Panc1 (cell line): Measurements from ENCODE around the gene RPRD1B. TPM values are rescaled to one million over a fixed set of nuclear protein-coding genes. Genes with fewer than 3 reads are reported as not detected.

Source experiments
- ATAC-seq: fragments of 200-7000 bp; cut with Tn5 transposase; 2 replicates; pipeline ENCODE4 v1.9.1; 2020; ENCODE audit warnings: mild to moderate bottlenecking, moderate library complexity
- BruUV-seq: library from RNA; stranded (reverse); fragments of 400-500 nt; replicated peaks from 2 replicates; lab custom pipeline; 2021; lab: Mats Ljungman, UMichigan
- CTCF ChIA-PET: fragments of 300-600 bp; sonication (Branson Sonifier 250); formaldehyde crosslinking; loops from one replicate; lab custom pipeline; 2022; ENCODE audit warnings: antibody characterized with exemption; lab: Charles Lee
- POLR2A ChIA-PET: fragments of 300-600 bp; sonication (Branson Sonifier 250); formaldehyde crosslinking; loops from one replicate; lab custom pipeline; 2022; ENCODE audit warnings: antibody characterized with exemption; lab: Charles Lee
- DNase-seq: peaks from one replicate; pipeline ENCODE4 v3.0.0-alpha.2; 2010; ENCODE audit warnings: low read depth, low spot score
- H3K27ac ChIP-seq: 2 replicates; pipeline ENCODE4 v1.5.1; 2011; ENCODE audit warnings: mild to moderate bottlenecking, low read length, inconsistent platforms
- H3K27me3 ChIP-seq: fragments of 200-500 bp; sonication (Bioruptor generic); 2 replicates; pipeline ENCODE4 v1.6.0; 2014; ENCODE audit warnings: low read length, inconsistent platforms; ENCODE audit not compliant: control insufficient read depth, insufficient read depth
- H3K36me3 ChIP-seq: fragments of 200-500 bp; sonication (Bioruptor generic); 2 replicates; pipeline ENCODE4 v1.5.1; 2014; ENCODE audit warnings: inconsistent platforms, mild to moderate bottlenecking, low read length, moderate library complexity; ENCODE audit not compliant: control insufficient read depth, insufficient read depth
- H3K4me1 ChIP-seq: 2 replicates; pipeline ENCODE4 v1.5.1; 2011; ENCODE audit warnings: inconsistent platforms, mild to moderate bottlenecking, low read length, moderate library complexity; ENCODE audit not compliant: control insufficient read depth, insufficient read depth
- H3K4me3 ChIP-seq, 2 experiments: 2 replicates each; pipeline ENCODE4 v1.5.1; 2011 to 2012; ENCODE audit warnings: low read depth in 2 of 2, low read length in 2 of 2, mild to moderate bottlenecking in 2 of 2, inconsistent platforms in 1 of 2, moderate library complexity in 1 of 2
- H3K9me3 ChIP-seq: fragments of 200-500 bp; sonication (Bioruptor generic); 2 replicates; pipeline ENCODE4 v1.5.1; 2014; ENCODE audit warnings: low read depth, mild to moderate bottlenecking, inconsistent platforms, low read length, moderate library complexity; ENCODE audit not compliant: control insufficient read depth, insufficient read depth
- POLR2AphosphoS5 ChIP-seq: IDR thresholded peaks from 2 replicates; pipeline ENCODE4 v1.6.1; 2012; ENCODE audit warnings: mild to moderate bottlenecking, low read depth, low read length, moderate library complexity
- REST ChIP-seq, 2 experiments: IDR thresholded peaks; 2 replicates each; pipeline ENCODE4 v1.6.1; 2011 to 2012; ENCODE audit warnings: low read depth in 2 of 2, control low read depth in 1 of 2, low read length in 1 of 2, mild to moderate bottlenecking in 1 of 2, moderate library complexity in 1 of 2; ENCODE audit not compliant: insufficient read depth in 1 of 2
- SIN3A ChIP-seq: IDR thresholded peaks from 2 replicates; pipeline ENCODE4 v1.6.1; 2012; ENCODE audit warnings: low read depth, mild to moderate bottlenecking, low read length, moderate library complexity, borderline replicate concordance; ENCODE audit not compliant: insufficient read depth
- TCF7L2 ChIP-seq: IDR thresholded peaks from 2 replicates; pipeline ENCODE4 v1.6.1; 2011; ENCODE audit warnings: mild to moderate bottlenecking, low read depth, low read length, inconsistent platforms
- in situ Hi-C: cut with HindIII; loops from 2 replicates; pipeline ENCODE4 v1.10.0; 2016; ENCODE audit warnings: low sequenced_read_pairs, low pct_unique_long_range_greater_than_20kb
- intact Hi-C: fragments of 100-400 bp; cut with micrococcal nuclease; formaldehyde crosslinking; loops from one replicate; pipeline ENCODE4 v1.10.0; 2022; ENCODE audit not compliant: unreplicated experiment
- total RNA-seq: library from RNA; stranded (reverse); gene quantifications from one replicate; pipeline ENCODE4 v1.2.1, GENCODE V29; 2021; ENCODE audit not compliant: unreplicated experiment
- TF ChIP-seq, protein P1 (sequence below): fragments of 450-650 bp; IDR thresholded peaks from 2 replicates; pipeline ENCODE4 v1.5.1; 2017; ENCODE audit warnings: mild to moderate bottlenecking

RPRD1B gene
- total RNA-seq, 1 experiment from 2014 or later, result 33.6 TPM

- H3K4me1 ChIP-seq, result peaks cover 13% of the 10 kb centered on the region
- no peaks in the 10 kb centered on the region for H3K9me3 ChIP-seq
- ChIA-PET POLR2A (interaction anchor here (0.7 kb wide), 1 partner anchor 89 kb away, joined by 13 read pairs; no protein-coding TSS in a partner anchor), CTCF (interaction anchor here (0.6 kb wide), 1 partner anchor 9 kb away, joined by 4 read pairs; no protein-coding TSS in a partner anchor)
- BruUV-seq, result no TSS peak
- no peaks in the 10 kb centered on the region for H3K27me3 ChIP-seq
- intact Hi-C loops (no loop called here), in situ Hi-C loops (no loop called here)
- ATAC-seq (no peak), DNase-seq (no peak)
- H3K36me3 ChIP-seq, result peaks cover 4% of the 10 kb centered on the region
- no peak for TF ChIP-seq POLR2AphosphoS5
- TF ChIP-seq TCF7L2, result no peak
- TF ChIP-seq SIN3A, result no peak
- TF ChIP-seq, protein P1, sequence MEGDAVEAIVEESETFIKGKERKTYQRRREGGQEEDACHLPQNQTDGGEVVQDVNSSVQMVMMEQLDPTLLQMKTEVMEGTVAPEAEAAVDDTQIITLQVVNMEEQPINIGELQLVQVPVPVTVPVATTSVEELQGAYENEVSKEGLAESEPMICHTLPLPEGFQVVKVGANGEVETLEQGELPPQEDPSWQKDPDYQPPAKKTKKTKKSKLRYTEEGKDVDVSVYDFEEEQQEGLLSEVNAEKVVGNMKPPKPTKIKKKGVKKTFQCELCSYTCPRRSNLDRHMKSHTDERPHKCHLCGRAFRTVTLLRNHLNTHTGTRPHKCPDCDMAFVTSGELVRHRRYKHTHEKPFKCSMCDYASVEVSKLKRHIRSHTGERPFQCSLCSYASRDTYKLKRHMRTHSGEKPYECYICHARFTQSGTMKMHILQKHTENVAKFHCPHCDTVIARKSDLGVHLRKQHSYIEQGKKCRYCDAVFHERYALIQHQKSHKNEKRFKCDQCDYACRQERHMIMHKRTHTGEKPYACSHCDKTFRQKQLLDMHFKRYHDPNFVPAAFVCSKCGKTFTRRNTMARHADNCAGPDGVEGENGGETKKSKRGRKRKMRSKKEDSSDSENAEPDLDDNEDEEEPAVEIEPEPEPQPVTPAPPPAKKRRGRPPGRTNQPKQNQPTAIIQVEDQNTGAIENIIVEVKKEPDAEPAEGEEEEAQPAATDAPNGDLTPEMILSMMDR, result no peak
- no peak for TF ChIP-seq REST (IDR thresholded peaks at IDR 0.05; ENCODE audit: insufficient read depth in 1 of 2, low read depth in 2 of 2, low read length in 1 of 2)
- H3K4me3 ChIP-seq, result no peak overlapping the region
- H3K27ac ChIP-seq, result no peak overlapping the region
Measured at GRCh38 chr20:38093641-38094077, 60.1 kb downstream of the RPRD1B start.

GRCh38 chr20:38094373-38094891 lies 60.9 kb downstream of the RPRD1B start:
- no peak for TF ChIP-seq POLR2AphosphoS5
- no peak for TF ChIP-seq SIN3A
- TF ChIP-seq TCF7L2, result no peak
- TF ChIP-seq REST (IDR thresholded peaks at IDR 0.05; ENCODE audit: insufficient read depth in 1 of 2, low read depth in 2 of 2, low read length in 1 of 2), result no peak
- TF ChIP-seq, protein P1, result no peak
- Histone ChIP-seq H3K36me3 (peaks cover 4% of the 10 kb centered on the region), H3K4me3 (no peak overlapping the region), H3K4me1 (peaks cover 13% of the 10 kb centered on the region), H3K9me3 (no peaks in the 10 kb centered on the region), H3K27ac (peak overlapping the region; percentile 35; the same call in 1 of the 2 replicates), H3K27me3 (no peaks in the 10 kb centered on the region)
- BruUV-seq, result no TSS peak
- ChIA-PET POLR2A (no interaction called here), CTCF (interaction anchor here (0.6 kb wide), 2 partner anchors 9 to 303 kb away, joined by 3 to 4 read pairs; no protein-coding TSS in a partner anchor)
- DNase-seq (peak; percentile 69), ATAC-seq (peak; percentile 65; the same call in 1 of the 2 replicates)
- in situ Hi-C loops, result no loop called here
- intact Hi-C loops, result no loop called here
